HepG2 (cell line): Measurements from ENCODE around the gene NAT9. TPM values are rescaled to one million over a fixed set of nuclear protein-coding genes. Genes with fewer than 3 reads are reported as not detected.

Experiments
- AGO2 ChIP-seq: fragments of 200-400 bp; formaldehyde crosslinking; optimal IDR thresholded peaks from 2 replicates; pipeline ENCODE3; 2017; ENCODE audit warnings: mild to moderate bottlenecking, low read depth, low read length, moderate library complexity
- BRF2 ChIP-seq: sonication (generic); formaldehyde crosslinking; IDR thresholded peaks from 2 replicates; pipeline ENCODE4 v1.8.1; 2022; ENCODE audit warnings: mild to moderate bottlenecking, missing genetic modification reagents
- CREM ChIP-seq, 2 experiments: sonication (generic) in 1 of 2; formaldehyde crosslinking in 1 of 2; IDR thresholded peaks; 2 replicates each; pipeline versions ENCODE4 v1.4.0 to v1.6.1; 2016 to 2020; ENCODE audit warnings: antibody characterized with exemption in 1 of 2, mild to moderate bottlenecking in 1 of 2, missing genetic modification reagents in 1 of 2
- GATAD2A ChIP-seq: IDR thresholded peaks from 2 replicates; pipeline ENCODE4 v1.6.1; 2016
- HNF1B ChIP-seq: sonication (generic); formaldehyde crosslinking; IDR thresholded peaks from 2 replicates; pipeline ENCODE4 v1.5.1; 2020; ENCODE audit warnings: mild to moderate bottlenecking, moderate library complexity, missing genetic modification reagents
- NCOA1 ChIP-seq: sonication (generic); formaldehyde crosslinking; IDR thresholded peaks from 2 replicates; pipeline ENCODE4 v1.9.0; 2021; ENCODE audit warnings: missing genetic modification reagents
- NFKBIZ ChIP-seq: IDR thresholded peaks from 2 replicates; pipeline ENCODE4 v1.6.1; 2018; ENCODE audit warnings: missing genetic modification reagents, missing compliant biosample characterization
- NONO ChIP-seq, 2 experiments: fragments of 450-650 bp in 1 of 2; sonication (generic) in 1 of 2; formaldehyde crosslinking in 1 of 2; IDR thresholded peaks in 1 of 2; conservative IDR thresholded peaks in 1 of 2; 2 replicates each; pipeline versions ENCODE4 v1.6.1 to v1.8.0; 2017 to 2022; ENCODE audit warnings: mild to moderate bottlenecking in 1 of 2, missing genetic modification reagents in 1 of 2, moderate library complexity in 1 of 2
- POLR2G ChIP-seq: fragments of 200-400 bp; formaldehyde crosslinking; IDR thresholded peaks from 2 replicates; pipeline ENCODE4 v1.6.1; 2018; ENCODE audit warnings: mild to moderate bottlenecking, low read depth, low read length, moderate library complexity
- RBM22 ChIP-seq: fragments of 200-400 bp; formaldehyde crosslinking; optimal IDR thresholded peaks from 2 replicates; pipeline ENCODE3; 2017; ENCODE audit warnings: mild to moderate bottlenecking, low read length, moderate library complexity
- RCOR2 ChIP-seq: IDR thresholded peaks from 2 replicates; pipeline ENCODE4 v1.6.1; 2016; ENCODE audit warnings: missing biosample characterization, missing genetic modification reagents
- TERF1 ChIP-seq: sonication (generic); formaldehyde crosslinking; IDR thresholded peaks from 2 replicates; pipeline ENCODE4 v1.8.0; 2022; ENCODE audit warnings: mild to moderate bottlenecking, missing genetic modification reagents, moderate library complexity
- ZBTB38 ChIP-seq: sonication (generic); formaldehyde crosslinking; IDR thresholded peaks from 2 replicates; pipeline ENCODE4 v1.5.1; 2020; ENCODE audit warnings: mild to moderate bottlenecking, missing genetic modification reagents
- ZKSCAN5 ChIP-seq: sonication (generic); formaldehyde crosslinking; IDR thresholded peaks from 2 replicates; pipeline ENCODE4 v1.5.1; 2020; ENCODE audit warnings: mild to moderate bottlenecking, missing genetic modification reagents
- ZNF275 ChIP-seq: sonication (generic); formaldehyde crosslinking; IDR thresholded peaks from 2 replicates; pipeline ENCODE4 v1.8.0; 2022; ENCODE audit warnings: missing genetic modification reagents, mild to moderate bottlenecking, inconsistent platforms, borderline replicate concordance
- ZNF546 ChIP-seq: sonication (generic); formaldehyde crosslinking; conservative IDR thresholded peaks from 2 replicates; pipeline ENCODE4 v1.8.1; 2023; ENCODE audit warnings: mild to moderate bottlenecking, missing genetic modification reagents
- ZNF878 ChIP-seq: sonication (generic); formaldehyde crosslinking; IDR thresholded peaks from 2 replicates; pipeline ENCODE4 v1.8.1; 2023; ENCODE audit warnings: mild to moderate bottlenecking, missing genetic modification reagents, moderate library complexity
- ZSCAN22 ChIP-seq: sonication (generic); formaldehyde crosslinking; IDR thresholded peaks from 2 replicates; pipeline ENCODE4 v1.4.0; 2020; ENCODE audit warnings: mild to moderate bottlenecking, missing genetic modification reagents
- polyA plus RNA-seq, 8 experiments: library from polyadenylated mRNA; depleted of rRNA in 3 of 8; stranded (reverse) in 7 of 8; unstranded in 1 of 8; fragments of >200 nt; fragmentation: Illumina TruSeq in 4 of 8; extraction: Trizol in 4 of 8; gene quantifications; 2 replicates each; pipeline versions ENCODE4 v1.2.1 to v1.2.3, GENCODE V29; 2011 to 2016; ENCODE audit warnings: low read depth in 4 of 8, missing spikeins in 1 of 8, mixed read lengths in 1 of 8; ENCODE audit not compliant: insufficient read depth in 1 of 8
- total RNA-seq, 5 experiments: library from RNA; depleted of rRNA; stranded (reverse); fragments of >200 nt; fragmentation: Illumina TruSeq; extraction: Trizol; gene quantifications; 2 replicates each; pipeline ENCODE4 v1.2.3, GENCODE V29; 2016; ENCODE audit warnings: low read depth in 1 of 5

The NAT9 gene
- total and polyA plus RNA-seq, 2 of the 13 experiments (the other 11 are each of a cell fraction or from before 2014, with no cell fraction given), result 39.7 to 44.2 TPM

GRCh38 chr17:74761931-74762330 lies 14.2 kb downstream of the NAT9 start (continued):
- TF ChIP-seq ZNF546 (CRISPR knock-in tag), result 0 out of 2 replicates have a peak, but pooled peaks have one; percentile 54
- TF ChIP-seq BRF2 (CRISPR knock-in tag), result no peak
- no peak for TF ChIP-seq NFKBIZ (CRISPR knock-in tag)
- TF ChIP-seq ZSCAN22 (CRISPR knock-in tag), result no peak
- TF ChIP-seq GATAD2A, result no peak
- TF ChIP-seq ZNF275 (CRISPR knock-in tag), result no peak
- no peak for TF ChIP-seq NCOA1 (CRISPR knock-in tag)
- TF ChIP-seq AGO2, result peak; percentile 81
- no peak for TF ChIP-seq NONO (IDR thresholded peaks at IDR 0.05)
- TF ChIP-seq NONO (CRISPR knock-in tag; conservative IDR thresholded peaks at IDR 0.05), result no peak
- no peak for TF ChIP-seq CREM (IDR thresholded peaks at IDR 0.05)
- TF ChIP-seq CREM (CRISPR knock-in tag; IDR thresholded peaks at IDR 0.05), result no peak
- TF ChIP-seq ZKSCAN5, result peak; percentile 75; the same call in 1 of the 2 replicates
- 0 out of 2 replicates have a peak, but pooled peaks have one; percentile 17 for TF ChIP-seq ZBTB38
- no peak for TF ChIP-seq ZNF878 (CRISPR knock-in tag)
- TF ChIP-seq HNF1B (CRISPR knock-in tag), result no peak
- TF ChIP-seq RCOR2 (CRISPR knock-in tag), result no peak
- TF ChIP-seq RBM22, result peak; percentile 74
- TF ChIP-seq TERF1, result no peak
- TF ChIP-seq POLR2G, result peak; percentile 14; the same call in 1 of the 2 replicates
- TF ChIP-seq, all 625 proteins: peak for 8
